Activated CD8-positive, alpha-beta memory T cell treated with anti-CD3 and anti-CD28 coated beads, Interleukin-2, amount 50 U/mL, for 4 hours (primary cell): ENCODE data around the gene VPS45.
"Not testable (repeated sequence)": the region's sequence is repeated elsewhere in the genome, so short reads cannot be mapped to it uniquely, and the experiment has no call there.

Source experiments
- DNase-seq: peaks from one replicate; pipeline ENCODE4 v3.0.0-alpha.2; 2020

Gene VPS45

DNA sequence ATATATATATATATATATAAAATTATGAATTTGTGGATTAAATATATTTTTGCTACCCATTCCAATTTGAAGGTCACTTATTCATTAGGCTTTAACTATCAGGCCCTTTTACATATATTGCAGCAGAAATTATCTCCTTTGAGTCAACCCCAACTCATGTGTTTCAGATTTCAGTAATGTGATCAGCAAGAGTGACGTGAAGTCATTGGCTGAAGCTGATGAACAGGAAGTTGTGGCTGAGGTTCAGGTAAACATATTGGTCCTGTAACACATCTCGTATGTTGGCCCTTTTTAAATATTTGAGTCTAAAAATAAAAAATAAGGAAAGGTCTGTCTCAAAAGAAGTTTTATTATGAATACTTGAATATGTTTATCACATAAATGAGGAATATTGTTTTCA lies 8.5 kb downstream of the VPS45 start:
- no peak for DNase-seq

DNA sequence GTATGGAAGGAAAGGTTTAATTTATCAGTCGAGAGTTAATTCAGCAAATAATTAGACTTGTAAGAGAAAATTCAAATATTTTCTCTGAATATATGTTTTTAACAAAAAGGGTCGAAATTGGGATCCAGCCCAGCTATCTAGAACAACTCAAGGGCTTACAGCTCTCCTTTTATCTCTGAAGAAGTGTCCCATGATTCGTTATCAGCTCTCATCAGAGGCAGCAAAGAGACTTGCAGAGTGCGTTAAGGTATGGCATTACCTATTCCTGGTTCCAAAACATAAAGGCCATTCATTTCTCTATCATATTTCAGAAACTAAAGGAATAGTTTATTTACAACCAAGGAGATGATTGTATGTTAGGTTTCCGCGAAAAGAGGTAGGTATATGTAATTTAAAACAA lies 9.4 kb downstream of the VPS45 start:
- DNase-seq, result no peak

DNA sequence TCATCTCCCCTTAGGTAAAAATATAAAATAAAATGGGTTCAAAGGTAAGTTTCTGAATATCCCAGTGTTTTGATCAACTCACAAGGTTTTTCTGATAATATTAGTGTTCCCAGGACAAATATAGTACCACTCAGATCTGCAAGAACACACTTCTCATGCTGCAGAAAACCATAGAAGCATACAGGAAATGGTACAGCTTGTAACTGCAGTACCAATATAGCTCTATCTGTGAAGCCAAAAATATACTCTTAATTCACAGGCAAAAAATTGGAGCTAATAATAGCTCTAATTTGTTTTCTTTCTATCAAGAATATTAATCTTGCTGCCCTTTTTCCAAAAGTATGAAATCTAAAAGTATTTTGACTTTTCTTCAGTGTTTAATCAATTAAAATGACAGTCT lies 13.2 kb downstream of the VPS45 start:
- no peak for DNase-seq

DNA sequence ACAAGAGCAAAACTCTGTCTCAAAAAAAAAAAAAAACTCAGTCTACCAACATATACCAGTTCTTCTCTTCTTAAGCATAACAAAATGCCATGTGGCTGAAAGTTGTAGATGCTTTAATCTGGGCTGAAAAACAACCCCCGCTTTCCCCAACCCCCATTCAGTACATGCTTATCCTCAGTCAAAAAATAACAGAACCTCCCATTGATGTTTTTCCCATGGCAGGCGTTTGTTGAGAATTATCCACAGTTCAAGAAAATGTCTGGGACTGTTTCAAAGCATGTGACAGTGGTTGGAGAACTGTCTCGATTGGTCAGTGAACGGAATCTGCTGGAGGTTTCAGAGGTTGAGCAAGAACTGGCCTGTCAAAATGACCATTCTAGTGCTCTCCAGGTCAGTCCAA lies 14.9 kb downstream of the VPS45 start:
- no peak for DNase-seq

DNA sequence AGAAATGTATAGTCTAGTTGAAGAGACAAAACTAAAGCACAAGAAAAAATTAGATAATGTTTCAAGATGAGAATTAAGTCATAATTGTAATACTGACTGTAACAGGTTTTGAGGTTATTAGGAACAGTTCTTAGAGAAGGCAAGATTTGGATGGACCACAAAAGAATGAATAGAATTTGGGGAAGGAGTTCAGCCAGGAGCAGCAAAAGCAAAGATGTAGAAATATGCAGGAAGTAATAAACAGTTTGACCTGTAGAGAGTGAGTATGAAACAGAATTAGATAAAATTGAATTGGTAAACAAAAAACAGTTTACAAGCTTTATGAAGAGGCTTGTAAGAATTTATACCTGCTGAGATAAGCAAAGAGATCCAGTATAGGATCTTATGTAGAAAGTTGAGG lies 16.3 kb downstream of the VPS45 start:
- DNase-seq, result no peak

DNA sequence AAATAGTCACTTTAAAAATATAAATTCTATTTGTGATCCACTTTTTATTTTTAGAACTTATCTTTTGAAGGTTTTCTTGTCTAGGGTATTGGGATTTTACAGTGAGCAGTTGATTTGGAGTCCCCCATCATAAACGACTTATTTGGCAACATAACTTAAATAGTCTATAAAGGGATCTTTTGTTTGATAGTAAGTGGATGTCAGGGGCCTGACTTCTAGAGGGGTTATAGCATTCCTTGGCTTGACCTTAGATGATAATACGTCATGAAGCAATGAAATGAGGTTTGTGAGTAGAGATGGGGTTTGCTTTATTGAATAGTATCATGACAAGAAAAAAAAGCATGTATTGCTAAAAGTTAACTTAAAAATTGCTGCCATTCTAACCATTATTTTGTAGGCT lies 17.8 kb downstream of the VPS45 start:
- no peak for DNase-seq

DNA sequence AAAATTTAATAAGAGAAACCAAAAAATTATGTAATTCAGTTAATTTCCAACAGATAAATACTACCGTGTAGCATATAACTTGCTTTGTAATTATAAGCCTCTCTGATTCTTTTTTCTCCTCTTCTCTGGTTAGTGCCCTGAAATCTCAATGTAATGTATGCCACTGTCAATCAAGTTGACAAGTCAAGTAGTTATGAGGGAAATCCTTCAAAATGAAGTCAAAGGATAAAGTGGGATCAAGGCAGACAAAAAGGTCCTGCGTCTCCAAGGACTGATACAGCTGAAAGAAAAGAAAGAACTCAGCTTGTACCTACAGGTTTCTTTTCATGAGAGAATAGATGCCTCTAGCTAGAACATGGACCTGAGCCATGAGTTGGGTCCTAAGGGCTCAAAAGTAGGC lies 19.8 kb downstream of the VPS45 start:
- DNase-seq, result no peak

DNA sequence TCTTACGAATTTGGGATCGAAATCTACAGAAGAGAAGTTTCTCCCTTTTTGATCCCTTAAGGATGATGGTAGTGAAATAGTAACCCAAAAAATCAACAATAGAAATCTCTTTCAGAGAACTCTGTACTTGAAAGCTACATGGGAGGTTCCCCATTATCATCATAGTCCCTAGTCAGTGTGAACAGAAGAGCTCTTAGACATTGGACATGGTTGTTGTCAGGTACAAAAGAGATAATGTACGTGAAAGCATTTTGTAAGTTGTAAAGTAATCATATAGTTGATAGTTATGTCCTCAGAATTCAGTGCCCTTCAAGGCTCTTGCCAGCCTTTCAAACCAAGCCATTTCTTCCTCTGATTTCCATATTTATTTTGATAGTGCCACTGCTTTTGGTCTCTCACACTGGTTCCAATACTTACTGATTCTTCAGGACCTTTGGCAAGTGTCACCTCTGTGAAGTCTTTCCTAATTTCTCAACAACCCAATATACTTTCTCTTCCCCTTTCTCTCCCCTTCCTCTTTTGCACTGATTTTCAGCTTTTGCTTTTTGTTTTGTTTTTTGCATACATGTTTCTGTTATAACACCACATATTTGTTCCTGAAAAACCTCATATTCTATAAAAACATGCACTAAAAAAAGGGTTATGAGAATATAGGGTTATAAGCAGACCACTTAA lies 22.4 kb downstream of the VPS45 start:
- DNase-seq, result no peak

DNA sequence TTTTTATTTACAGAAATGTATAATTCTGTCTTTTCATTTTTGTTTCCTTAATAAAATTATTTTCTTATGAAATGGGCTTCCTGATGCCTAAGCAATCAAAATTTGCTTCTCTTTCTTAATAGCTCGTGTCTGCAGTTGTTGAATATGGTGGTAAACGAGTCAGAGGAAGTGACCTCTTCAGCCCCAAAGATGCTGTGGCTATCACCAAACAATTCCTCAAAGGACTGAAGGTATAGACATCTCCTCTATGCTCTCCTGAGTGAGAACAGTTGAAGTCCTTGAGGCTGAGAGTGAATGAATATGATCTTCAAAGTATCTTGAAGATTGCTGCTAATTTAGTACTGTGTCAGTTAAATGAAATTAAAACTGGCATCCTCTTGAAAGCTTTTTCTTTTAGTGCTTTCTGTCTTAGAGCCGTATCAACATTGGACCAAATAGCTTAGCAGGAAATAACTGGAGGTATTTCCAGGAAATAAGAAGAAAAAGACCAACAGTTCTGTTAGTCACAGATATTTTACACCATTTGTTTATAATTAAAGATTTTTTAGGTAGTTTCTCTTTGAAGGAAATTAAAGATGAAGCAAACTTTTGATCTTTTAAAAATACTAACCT lies 24.7 kb downstream of the VPS45 start:
- no peak for DNase-seq

DNA sequence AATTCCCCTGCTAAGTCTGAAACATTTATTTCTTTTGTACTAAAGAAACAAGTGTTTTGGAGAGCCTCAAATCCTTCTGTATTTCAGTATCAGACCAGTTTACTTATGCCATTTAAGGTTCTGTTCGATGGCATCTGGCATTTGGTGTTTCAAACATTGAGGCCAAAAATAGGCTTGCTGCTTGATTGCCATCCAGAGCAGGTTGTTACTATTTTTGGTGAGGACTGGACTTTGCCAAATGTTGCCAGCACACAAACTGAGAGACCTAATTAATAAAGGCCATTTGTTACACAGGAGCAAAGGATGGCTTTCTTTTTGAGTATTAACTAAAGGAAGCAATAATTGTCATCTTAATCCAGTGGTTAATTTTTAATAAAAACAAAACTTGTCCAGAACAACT lies 26.2 kb downstream of the VPS45 start:
- DNase-seq, result no peak

DNA sequence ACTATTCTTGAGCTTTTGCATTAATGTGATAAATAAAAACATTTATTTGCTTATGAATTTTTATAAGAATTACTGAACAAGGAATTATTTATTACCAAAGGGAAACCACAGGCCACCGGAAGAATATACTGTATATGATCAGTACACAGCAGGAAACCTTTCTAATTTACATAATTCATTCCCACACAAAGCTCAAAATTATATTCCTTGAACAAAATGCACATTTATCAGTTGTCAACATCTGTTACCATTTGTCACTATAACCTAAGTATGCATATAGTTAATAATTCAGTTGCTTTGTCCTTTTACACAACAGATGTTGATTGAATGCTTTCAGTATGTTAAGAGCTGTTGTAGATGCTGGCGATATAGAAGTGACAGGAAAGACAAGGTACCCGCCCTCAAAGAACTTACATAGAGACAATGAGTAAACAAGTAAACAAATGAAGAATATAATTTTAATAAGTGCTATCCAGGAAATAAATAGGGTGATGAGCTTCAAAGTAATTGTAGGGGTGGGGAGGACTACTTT lies 27.2 kb downstream of the VPS45 start:
- no peak for DNase-seq

DNA sequence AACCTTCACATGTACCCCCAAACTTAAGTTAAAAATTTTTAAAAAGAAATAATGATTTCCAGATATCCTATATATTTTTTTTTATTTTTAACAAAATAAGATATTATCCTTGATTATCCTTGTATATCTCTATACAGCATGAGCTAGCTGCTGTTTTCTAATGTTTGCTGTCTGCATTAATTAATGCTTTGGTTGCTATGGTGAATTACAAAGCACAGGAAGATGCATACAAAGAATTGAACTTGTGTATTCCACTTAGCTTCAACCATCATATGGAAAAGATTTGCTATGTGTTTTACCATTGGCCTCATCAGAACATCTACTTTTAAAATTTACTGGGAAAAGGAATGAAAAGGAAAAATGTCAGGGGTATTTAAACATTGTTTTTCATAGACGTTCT lies 35.4 kb downstream of the VPS45 start:
- DNase-seq, result no peak

DNA sequence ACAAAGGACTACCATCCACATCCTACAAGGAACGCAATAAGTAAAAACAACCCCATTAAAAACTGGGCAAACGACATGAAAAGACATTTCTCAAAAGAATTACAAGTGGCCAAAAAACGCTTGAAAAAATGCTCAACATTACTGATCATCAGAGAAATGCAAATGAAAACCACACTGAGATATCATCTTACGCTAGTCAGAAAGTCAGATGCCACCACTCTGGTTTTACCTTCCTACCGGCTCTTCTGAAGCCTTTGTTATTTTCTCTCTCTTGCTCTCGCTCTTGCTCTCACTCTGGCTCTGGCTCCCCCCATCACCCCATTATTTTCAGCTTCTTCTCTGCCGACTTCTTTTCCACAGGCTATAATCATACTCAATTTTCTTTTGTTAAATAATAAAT lies 38.8 kb downstream of the VPS45 start:
- DNase-seq, result no peak

DNA sequence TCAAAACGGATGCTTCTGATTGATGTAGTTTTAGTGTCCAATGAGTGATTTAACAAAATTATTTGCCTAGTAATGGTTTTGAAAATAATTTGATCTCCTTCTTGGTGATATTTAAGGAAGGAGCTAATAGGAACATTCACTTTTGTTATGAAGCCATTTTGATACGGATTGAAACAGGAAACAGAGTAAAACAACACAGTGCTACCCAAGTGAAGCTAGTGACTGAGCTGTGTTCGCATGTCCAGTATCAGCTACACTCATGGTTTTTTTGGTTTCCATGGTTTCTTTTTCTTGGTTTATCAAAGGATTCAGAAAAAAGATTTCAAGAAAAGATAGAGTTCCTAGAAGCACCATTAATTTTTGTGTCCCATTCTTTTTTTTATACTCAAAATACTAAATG lies 42.0 kb downstream of the VPS45 start:
- DNase-seq, result no peak

DNA sequence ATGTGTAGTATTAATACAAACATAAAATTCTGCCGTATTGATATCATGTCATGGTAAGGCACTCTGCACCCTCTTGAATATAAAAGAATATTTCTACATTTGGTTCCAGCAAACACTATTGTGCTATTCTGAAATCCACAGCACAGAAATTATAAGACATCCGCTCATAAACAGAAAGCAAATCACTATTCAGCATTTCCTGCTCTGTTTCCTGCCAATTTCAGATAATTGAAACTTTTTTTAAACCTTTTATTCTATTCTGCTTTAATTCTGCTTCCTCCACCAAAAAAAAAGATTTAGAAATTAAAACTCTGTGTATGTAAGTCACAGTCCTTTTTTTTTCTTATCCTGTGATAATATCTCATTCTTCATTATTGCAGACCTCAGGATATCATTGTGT lies 42.5 kb downstream of the VPS45 start:
- no peak for DNase-seq

DNA sequence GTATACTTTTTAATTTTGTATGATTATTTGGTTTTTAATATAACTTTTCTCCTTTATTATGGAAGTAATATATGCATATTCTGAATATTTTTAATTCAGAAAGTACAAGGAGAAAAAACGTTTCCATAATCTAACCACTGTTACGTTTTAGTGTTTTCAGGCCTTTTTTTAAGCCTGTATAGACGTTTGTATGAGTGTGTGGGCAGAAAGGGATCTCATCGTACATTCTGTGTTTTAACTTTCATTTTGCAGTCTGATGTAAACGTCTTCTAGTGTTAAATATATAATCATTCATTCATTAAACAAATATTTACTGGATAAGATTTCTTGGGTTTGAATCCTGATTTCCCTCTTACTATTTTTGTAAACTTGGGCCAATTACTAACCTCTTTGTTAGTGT lies 44.1 kb downstream of the VPS45 start:
- DNase-seq, result no peak

DNA sequence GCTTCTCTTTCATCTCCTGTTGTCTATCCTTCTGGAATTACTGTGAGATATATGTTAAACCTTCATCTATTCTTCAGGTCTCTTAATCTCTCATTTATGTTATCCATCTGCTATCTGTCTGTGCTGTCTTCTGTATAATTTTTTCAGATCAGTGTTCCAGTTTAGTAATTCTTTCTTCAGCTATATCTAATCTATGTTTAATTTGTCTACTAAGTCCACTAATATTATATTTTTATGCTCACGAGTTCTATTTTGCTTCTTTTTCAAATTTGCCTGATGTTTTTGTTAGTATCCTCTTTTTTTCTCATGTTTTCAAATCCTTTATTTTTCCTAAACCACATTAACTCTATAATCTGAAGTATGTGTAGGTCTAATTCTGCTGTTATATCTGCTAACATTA lies 47.5 kb downstream of the VPS45 start:
- DNase-seq, result no peak

DNA sequence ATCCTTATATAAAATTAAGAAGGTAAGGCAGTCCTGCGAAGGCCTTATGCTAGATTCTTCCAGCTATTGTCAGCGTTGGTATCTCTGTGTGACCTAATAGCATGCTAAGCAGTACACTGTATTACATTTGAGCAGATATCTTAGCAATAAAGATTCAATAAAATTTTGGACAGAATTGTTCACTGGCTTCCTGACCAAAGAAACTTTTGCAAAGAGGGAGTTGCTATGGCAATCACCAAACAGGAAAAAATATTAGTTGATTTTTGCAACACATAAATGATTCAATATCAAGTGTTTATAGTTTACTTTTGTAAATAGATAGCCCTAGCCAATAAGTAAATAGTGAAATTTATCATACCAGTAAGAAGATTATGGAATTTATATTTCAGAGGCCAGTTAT lies 51.1 kb downstream of the VPS45 start:
- DNase-seq, result no peak

DNA sequence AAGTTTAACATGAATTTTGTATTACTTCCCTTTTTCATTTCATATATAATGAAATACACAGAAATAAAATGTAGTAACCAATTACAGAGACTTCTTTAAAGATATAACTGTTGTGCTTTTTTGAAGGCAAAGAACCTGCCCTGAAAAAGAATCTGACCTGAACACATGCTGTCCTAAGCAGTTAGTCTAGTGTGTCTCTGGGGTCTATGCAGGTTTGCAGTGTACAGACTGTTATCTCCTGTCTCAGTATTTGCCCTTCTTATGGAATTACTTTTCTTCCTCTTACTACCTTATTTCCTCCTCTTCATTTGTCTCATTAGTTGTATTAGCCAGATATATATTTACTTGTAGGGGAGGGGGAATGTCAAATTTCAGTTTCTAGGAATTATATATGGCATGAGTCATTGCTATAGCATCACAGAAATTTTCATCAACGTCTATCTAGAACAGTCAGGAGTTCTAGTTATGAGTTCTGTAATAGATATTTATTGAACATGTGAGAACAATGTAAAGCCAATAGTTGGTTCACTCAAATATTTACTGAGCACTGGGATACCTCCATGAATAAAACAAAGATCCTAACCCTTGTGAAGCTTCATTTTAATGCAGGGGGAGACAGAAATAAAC lies 53.8 kb downstream of the VPS45 start:
- no peak for DNase-seq

DNA sequence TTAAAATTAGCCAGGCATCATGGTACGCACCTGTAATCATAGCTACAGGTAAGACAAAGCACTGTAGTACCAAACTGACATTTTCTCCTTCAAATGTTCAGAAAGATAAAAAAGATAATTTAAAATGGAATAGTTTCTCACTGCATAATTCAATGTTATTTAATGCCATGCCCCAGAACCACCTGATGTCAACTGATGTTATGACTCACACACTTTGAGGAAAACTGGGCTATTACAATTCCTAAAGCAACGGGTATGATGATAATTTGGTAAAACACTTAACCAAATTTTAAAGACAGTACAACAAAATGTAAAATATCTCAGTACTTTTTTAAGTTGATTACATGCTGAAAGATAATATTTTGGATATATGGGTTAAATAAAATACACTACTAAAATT lies 59.2 kb downstream of the VPS45 start:
- DNase-seq, result no peak

DNA sequence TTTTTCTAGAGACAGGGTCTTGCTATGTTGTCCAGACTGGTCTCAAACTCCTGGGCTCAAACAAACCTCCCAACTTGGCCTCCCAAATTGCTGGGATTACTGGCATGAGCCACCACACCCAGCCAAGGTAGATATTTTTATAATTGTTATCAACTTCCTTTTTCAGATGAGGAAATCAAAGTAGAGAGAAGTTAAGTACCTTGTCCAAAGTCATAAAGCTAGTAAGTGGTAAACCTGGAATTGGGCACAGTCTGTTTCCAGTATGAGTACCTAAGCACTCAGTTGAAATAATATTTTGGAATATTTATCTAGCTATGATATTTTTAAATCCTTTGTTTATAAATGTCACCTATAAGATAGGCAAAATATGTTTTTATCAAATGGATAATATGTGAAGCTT lies 59.9 kb downstream of the VPS45 start:
- DNase-seq, result no peak

DNA sequence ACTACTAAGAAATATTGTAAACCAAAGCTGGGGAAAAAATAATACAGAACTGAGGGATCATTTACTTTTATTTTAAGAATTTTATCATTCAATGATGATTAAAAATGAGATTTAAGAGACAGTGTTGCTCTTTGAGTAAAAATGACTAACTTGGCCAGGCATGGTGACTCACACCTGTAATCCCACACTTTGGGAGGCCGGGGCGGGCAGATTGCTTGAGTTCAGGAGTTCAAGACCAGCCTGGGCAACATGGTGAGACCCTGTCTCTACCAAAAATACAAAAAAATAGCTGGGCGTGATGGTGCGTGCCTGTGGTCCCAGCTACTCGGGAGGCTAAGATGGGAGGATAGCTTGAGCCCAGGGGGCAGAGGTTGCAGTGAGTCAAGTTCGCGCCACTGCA lies 60.3 kb downstream of the VPS45 start:
- DNase-seq, result no peak

DNA sequence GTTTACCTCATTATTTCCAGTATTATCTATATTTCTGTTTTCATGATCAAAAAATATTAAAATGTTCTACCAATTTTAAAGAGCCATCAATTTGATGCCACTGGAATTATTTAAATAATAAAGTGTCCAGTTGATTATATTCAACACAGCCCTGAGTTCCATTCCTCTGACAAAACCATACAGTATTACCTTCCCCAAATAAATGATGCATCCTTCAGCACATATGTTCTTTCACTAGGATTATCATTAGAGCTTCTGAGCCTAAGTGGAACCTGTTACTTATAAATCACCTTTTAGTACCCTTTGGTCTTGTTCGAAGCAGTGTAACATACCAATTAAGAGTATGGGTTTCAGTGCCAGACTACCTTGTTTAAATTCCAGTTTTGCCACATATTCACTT lies 64.8 kb downstream of the VPS45 start:
- no peak for DNase-seq

DNA sequence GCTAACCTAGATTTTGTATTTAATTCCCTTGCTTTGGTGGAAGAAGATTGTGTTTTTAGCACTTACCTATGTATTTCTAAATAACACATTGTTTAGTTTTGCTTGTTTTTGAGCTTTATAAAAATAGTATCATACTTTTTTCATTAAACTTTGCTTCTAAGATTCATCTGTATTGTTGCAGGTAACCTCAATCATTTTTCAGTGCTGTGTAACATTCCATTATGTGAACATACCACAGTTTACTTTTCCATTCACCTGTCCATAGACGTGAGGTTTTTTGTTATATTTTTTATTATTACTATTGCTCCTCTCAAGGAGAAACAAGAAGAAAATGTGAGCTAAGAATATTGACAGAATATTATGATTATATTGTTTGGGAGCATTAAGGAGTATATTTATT lies 67.0 kb downstream of the VPS45 start:
- no peak for DNase-seq

DNA sequence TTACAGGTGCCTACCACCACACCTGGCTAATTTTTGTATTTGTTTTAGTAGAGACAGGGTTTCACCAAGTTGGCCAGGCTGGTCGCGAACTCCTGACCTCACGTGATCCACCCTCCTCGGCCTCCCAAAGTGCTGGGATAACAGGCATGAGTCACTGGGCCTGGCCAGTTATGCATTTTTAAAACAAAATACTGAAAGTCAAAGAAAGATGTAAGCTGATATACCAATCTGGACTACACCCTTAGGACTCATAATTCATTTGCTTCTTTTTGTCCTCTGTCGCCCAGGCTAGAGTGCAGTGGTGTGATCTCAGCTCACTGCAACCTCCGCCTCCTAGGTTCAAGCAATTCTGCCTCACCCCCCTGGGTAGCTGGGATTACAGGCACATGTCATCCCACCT lies 67.8 kb downstream of the VPS45 start:
- DNase-seq, result not testable (repeated sequence)
